Left renal pelvis (tissue), 4 donors: ENCODE measurements around the gene DMD. TPM values are rescaled to one million over a fixed set of nuclear protein-coding genes. Genes with fewer than 3 reads are reported as not detected.

Experiments
- DNase-seq, 4 donors: peaks; one replicate each; pipeline ENCODE4 v3.0.0-alpha.2; 2013; ENCODE audit warnings: low read depth in 4 of 4, low spot score in 3 of 4
- polyA plus RNA-seq, 4 donors: library from polyadenylated mRNA; unstranded; fragments of 120-200 nt; gene quantifications; one replicate each; pipeline ENCODE4 v1.2.1, GENCODE V29; 2013; ENCODE audit not compliant: insufficient read length in 4 of 4

The DMD gene
- polyA plus RNA-seq, 4 donors = 17.2 to 31.2 (median 20.1) TPM

DNA sequence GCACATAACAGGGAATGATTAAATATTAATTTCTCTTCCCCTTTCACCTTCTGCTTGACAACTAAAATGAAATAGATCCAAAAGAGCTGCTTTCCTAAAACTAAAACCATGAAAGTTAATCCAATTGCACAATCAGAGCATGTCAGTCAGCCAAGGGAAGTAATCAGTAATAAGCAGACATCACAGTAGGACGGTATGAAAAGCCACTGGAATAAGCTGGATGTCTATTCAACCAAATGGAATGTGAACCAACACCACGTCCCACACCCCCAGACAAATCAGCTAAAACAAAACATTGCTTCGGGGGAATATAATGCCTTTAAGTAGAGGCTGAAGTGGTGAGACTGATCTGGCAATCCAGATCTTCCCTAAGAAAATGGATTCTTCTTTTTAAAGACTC lies 1280.1 kb downstream of the DMD start:
- DNase-seq = no peak

DNA sequence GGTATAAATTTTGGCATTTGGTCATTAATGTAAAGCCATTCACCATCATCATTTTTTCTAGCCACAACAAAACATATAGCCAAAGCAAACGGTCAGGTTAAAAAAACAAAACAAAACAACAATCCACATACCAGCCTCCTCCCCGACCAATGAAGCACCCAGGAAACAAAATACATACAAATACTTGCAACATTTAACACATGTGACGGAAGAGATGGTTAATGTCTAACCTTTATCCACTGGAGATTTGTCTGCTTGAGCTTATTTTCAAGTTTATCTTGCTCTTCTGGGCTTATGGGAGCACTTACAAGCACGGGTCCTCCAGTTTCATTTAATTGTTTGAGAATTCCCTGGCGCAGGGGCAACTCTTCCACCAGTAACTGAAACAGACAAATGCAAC lies 1282.0 kb downstream of the DMD start:
- no peak for DNase-seq

DNA sequence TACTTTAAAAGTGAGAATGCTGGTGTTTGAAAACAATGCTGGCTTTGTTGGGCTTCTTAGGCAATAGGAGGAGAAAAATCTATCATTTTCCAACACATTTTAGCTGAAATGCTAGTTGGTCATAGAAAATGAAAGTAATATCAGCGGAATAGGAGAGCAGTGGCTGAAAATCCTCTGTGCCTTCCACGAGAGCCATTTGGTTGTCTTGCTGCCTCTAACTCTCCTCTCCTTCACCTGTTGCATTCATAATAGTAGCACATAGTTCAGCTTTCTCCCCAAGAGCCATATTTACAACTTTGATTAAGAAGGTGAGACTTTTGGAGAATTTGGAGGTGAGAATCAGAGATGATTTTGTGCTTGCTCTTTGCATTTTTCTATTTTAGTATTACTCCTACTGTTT lies 1290.1 kb downstream of the DMD start:
- no peak for DNase-seq

DNA sequence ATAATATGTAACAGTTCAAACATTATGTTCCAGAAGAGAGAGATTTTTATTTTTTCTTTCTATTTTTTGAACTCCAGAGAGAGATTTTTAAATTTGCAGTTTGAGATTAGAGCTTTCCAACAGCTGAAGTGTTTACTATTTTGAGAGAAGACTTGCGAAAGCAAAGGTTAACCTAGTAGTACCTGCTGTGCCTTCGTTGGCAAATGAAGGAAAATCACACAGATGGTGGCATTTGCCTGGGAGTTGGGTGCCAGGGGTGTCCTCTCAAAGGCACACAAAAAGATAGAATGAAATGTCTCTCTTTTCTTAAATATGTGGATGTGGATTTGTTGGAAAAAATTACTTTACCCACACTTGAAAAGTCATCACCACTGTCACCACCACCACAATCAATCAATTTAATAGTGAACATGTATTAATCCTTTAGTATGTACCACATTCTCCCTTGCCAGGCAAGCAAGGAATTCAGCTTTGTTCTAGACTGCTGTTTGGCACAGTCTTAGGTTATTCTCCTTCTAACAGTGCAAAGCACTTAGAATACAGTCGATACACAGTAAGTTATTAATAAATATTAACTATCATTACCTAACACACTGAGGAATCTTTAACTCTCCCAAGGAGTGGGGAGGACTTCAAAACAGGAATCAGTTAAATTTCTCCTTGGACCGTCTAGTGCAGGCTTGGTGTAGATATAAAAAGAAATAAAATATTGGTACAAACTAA lies 1301.3 kb downstream of the DMD start:
- DNase-seq = no peak

DNA sequence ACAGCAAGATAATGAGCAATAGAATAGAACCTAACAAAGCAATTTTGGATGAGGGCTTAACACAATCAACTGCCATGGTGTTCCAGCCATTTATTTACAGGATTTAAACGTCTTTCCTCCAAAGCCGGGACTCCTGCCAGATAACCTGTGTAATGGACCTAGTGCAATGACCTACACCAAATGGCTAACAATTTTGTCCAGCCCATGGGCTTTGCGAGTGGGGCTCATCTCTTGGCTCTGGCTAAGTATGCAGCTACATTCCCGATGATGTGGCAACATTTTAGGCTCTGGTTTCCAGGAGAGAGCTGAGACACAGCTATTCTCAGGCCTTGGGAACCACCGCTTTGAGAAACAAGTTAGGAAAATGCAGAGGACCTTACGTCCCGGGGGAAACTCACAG lies 1317.2 kb downstream of the DMD start:
- no peak for DNase-seq

DNA sequence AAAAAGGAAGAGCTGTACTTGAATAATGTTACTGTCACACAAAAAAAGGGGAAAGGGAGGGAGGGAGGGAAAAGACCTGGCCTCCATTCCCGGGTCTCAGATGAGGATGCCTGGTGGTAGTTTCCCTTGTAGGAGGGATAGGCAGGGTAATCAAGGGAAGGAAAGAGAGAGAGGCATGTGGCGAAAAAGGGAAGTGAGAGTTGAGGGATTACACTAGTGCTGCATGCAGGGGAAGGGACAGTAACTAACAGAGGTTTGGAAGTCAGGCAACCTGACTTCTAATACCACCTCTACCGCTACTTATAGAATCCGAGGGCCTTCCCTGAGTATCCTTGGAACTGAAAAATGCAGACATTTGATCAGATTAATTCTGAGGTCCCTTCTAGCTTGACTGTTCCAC lies 1317.8 kb downstream of the DMD start:
- DNase-seq = no peak

DNA sequence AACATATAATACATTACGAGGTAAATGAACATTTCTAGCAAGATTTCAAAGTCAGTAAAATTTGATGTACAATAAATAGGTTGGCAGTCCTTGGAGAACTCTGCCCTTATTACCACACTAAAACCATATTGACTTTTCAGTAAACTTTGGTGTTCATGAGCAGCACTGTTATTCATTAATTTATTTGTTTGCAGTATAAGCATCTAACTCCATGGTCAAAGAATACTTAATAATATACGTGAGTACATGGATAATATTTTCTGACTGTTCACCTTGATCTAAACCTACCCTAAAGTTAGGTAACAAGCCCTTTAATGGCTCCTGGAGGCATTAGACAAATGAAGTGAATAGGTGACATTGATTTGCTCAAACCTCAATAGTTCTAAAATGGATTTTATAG lies 1322.3 kb downstream of the DMD start:
- no peak for DNase-seq

DNA sequence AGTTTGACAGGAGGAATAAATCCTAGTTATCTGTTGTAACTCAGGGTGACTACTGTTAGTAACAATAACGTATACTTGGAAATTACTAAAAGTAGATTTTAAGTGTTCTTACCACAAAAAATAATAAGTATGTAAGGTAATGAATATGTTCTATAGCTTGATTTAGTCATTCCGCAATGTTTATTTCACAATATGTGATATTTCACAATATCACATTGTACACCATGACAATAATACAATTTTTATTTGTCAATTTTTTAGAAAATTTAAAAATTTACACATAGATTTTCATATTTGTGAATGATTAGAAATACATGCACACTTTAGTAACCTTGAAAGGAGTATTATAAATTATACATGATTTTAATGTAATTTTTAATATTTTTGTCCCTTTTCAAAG lies 1326.8 kb downstream of the DMD start:
- no peak for DNase-seq

DNA sequence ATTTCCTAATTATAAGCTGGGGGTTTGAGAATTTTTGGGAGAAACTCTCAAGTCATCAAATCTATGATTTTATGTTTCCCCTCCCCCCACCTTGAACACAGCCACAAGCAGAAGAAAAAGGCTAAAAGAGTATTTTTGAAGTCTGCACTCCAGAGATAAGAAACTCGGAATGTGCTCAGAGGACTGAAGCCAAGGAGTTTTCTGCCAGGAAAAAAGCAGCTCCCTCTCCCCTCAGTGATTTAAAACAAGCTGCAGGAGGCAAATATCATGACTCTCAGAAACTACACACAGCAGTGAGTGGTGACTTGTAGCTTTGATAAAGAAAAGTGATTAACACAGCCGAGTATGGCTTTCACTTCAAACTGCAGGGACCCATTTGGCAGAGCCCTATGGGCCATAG lies 1339.3 kb downstream of the DMD start:
- no peak for DNase-seq

DNA sequence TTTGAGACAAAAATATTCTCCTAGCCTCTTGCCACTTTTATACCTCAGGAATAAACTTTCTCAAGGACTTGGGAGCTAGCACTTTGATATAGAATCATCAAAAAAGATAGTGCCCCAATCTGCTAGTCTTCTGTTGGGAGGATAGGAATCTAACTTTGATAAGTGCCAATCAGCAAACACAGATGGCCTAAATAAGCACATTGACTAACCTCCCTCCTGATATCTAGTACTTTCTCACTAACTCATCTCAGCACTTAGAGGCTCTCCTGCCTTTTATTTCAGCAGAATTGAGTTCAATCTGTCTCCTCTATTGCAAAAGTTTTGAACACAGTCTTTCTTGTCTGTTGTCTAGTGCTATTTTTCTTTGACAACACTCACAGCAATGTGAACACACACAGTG lies 1341.1 kb downstream of the DMD start:
- DNase-seq = no peak

DNA sequence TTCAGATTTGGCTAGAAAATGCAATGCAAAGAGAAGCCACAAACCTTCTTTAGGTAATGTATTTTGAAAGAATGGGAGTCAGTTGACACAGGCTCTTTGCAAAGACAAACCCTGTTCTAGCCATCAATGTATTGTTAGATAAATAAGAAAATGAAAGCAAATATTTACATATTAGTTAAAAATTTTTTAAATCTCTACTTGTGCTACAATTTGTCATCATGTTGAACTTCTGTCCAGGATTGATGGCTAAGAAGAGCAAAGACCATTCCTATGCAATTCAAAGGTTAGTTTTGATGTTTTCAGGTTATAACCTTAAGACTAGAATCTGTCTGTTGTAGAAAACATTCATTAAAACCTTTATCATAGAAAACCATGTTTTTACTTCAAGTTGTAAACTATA lies 1350.7 kb downstream of the DMD start:
- no peak for DNase-seq

DNA sequence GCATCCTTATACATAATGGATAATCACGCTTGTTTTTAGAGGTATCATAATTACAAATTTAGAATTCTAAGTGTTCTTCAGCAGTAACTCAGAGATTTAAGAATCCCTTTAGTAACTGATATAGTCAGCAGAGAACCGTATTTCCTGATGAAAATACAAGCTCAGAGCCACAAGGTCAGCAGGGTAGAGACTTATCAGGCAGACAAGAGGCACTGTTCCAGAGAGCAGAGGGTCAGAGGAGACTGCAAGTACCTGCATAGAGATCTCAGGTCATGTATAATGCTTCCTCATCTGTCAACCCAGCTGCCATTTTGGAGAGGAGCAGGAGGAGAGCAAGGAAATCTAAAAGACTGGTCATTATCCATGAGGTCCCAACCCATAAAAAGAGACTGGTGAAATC lies 1352.4 kb downstream of the DMD start:
- DNase-seq = no peak

DNA sequence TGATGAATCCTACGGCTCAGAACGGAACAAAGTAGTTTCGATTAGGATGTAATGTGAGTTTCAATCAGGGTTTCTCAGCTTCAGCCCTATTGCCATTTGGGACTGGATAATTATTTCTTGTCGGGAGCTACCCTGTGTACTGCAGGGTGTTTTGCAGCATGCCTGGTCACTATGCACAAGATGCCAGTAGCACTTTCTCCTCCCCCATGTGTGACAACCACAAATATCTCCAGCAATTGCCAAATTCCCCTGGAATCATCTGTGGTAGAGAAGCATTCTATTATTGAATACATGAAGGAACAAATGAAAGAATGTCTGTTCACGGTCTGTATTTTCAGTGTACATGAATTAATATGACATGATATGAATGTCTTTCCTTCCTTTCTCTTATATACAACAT lies 1356.6 kb downstream of the DMD start:
- no peak for DNase-seq

DNA sequence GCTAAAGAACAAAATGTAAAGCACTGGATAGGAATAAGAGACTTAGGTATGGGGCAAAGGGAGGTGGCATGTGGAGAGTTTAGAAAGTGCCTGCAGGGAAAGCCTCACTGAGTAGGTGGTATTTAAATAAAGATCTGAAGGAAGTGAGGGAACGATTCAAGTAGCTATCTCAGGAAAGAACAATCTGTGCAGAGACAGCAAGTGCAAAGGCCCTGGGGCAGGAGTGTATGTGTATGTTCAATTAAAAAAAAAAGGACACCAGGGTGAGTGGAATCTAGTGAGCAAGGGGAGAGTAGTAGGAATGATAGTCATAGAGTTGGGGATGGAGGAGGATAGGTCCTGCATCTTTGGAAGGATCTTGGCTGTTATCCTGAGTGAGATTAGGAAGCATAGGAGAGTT lies 1359.6 kb downstream of the DMD start:
- DNase-seq = no peak

DNA sequence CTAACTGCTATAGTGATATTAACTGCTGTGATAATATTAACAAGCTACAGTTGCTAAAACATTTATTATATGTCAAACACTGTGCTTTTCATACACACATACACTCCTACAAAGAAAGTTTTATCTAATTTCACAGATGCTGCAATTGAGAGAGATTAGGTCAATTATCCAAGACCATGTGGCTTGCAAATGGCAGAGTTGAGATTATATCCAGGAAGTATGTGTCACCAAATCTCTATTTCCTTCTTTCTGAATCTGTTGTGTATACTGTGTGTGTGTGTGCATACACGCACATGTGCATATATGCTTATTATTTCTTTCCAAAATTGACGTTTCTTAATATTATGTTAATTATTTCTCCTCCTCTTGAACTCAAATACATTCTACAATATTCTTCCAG lies 1363.6 kb downstream of the DMD start:
- no peak for DNase-seq

DNA sequence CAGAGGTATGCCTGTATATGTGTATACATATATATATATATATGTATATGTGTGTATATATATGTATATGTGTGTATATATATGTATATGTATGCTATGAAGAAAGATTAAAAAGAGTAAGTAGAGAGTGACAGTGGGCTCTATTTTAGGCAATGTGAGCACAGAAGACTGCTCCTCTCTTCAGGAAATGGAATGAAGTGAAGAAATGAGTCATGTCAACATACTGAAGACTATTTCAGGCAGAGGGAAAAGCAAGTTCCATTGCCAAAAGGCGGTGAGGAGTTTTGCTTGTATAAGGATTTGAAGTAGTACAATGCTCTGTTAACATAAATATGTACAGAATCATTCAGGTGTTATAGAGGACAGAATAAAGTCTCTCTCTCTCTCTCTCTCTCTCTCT lies 1366.3 kb downstream of the DMD start:
- DNase-seq = no peak

DNA sequence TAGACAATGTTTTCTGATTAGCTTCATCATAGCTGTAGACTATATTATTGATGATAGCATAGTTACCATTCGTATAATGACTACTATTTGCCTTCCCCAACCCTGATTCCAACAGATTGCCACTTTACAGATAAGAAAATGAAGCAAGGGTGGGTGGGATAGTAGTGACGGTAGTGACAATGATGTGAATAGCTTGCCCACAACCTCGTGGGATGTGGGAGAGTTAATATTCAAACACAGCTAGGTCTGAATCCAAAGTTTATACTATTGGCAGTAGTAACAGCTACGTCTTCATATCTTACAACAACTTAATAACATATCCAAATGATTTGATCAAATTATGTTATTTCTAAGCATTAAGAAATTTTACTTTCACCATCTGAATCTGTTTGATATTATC lies 1372.7 kb downstream of the DMD start:
- DNase-seq = no peak

DNA sequence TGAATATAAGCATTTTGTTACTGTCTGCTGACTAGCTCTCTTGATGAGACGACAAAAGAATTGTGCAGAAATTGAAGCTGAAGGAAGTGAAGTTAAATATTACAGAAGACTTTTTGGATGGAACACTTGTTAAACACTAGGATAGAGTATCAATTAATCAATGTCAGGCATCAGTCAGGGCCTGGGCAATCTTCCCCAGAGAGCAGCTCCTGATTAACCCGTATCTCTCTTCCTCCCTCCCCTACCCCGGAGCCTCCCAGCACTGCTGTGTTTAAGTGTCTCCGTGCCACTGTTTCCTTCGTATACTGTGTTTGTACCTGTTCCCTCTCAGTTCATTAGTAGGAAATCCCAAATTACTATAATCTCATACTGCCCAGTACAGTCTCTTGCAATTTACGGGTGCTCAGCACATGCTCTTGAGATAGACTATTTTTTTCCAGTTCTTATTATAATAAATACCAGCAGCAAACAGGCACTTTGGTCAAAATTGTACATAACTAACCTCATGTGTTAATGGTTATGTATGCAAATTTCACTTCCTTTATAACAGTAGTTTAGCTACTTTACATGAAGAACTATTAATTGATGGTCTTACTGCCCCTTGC lies 1373.8 kb downstream of the DMD start:
- DNase-seq = no peak

DNA sequence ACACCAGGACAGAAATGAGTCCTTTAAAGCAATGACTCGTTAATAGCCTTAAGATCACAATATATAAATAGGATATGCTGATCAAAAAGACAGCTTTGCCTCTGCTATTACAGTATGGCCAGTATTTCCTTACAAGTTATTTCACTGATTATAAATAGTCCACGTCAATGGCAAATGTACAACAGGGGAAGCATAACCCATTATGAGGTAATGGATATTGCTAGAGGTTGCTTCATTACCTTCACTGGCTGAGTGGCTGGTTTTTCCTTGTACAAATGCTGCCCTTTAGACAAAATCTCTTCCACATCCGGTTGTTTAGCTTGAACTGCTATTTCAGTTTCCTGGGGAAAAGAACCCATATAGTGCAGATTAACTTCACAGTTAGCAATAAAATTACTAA lies 1374.9 kb downstream of the DMD start:
- no peak for DNase-seq

DNA sequence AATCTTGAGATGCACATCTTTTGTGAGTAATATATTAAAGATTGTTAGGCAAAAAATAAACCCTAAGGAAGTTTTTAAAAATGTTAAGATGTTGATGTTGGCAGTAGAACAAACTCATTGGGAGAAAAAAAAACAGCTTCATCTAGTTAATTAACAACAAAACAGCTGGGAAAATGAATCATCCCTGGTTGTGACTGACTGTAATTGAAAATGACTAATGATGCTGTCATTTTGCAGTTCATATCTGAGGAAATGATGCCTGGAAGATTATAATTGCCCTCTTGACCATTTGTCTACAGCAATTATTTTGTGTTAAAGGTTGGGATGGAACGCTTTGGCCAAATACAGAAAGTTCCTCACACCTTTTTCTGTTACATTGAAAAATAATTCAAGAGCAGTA lies 1379.1 kb downstream of the DMD start:
- DNase-seq = no peak

DNA sequence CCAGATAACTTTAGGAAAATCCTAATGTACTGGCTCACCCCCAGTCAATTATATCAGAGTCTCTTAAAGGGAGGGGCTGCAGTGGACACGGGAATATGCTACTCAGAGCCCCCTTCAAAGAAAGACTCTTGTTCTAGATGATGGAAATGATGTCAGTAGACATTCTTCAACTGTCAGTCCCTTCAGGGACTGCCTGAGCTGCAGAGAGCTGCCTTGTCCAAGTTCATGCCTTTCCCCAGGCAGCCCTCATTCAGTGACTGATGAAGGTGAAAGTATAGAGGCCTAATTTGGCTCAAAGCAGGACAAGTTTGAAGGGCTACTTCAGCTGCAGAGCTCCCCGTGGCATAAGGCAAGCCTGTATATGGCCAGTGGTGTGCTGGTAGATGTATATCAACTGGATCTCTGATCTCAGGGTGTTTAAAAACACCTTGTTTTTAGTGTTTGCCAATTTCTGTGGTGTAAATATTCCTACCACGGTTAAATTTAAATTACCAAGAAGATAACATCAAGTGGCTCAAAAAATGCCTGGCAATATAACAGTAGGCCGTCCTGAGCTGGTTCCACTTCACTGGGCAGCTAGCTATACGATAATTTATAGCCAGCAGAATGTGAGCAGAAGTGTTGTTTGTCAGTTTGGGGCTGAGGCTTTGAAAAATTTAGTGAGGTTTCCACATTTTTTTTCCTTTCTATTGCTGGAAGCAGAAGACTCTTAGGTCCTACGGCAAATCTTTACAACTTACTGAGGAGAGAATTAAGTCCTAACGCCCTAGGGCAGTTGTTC lies 1390.7 kb downstream of the DMD start:
- DNase-seq = no peak

DNA sequence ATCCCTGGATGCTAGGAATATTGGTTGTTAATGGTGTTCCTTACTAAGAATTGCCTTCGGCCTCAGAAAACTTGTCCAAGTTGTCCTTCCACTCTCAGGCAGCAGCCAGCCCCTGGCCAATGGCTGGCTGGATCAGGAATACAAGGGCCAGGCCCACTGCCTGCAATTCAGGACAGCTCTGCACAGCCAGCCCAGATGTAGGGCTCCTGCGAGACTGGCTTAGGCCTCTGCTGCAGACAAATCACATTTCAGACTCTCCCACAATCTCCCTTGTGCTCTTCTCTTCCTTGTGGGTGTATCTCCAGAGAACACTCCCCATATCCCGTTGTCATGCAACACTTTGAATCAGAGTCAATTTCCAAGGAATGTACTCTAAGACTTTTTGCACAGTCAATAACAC lies 1391.9 kb downstream of the DMD start:
- no peak for DNase-seq
